ENCODE data around the gene MTX1. TPM values are rescaled to one million over a fixed set of nuclear protein-coding genes. Genes with fewer than 3 reads are reported as not detected.
"Not testable (repeated sequence)": the region's sequence is repeated elsewhere in the genome, so short reads cannot be mapped to it uniquely, and the experiment has no call there.

The MTX1 gene
- total RNA-seq, 4 donors from 2014 or later = 20.5 to 54.8 (median 40.8) TPM

DNA sequence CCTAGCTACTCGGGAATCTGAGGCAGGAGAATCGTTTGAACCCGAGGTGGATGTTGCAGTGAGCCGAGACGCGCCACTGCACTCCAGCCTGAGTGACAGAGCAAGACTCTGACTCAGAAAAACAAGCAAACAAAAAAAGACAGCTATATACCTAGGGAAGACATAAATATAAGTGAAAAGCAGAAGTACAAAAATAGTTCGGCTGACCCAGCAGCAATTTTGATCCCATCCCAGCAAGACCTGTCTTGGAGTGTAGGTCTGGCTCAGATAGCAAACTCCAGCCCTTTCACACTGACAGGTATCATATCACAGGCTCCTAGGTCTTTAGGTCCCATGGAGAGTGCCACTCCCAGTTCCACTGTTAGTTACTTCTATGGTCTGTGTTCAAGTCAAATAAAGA, 14.6 kb downstream of the MTX1 start:
- TF ChIP-seq POLR2A (IDR thresholded peaks at IDR 0.05) (no peak), CTCF (IDR thresholded peaks at IDR 0.05) (no peak)
- no peak overlapping the region for H3K4me3 ChIP-seq (ENCODE audit: low read depth, poor library complexity, severe bottlenecking)
- intact Hi-C loops (cut with DNase I; ENCODE audit: low total_unique reads) = loop anchor here (5.0 kb wide), 1 partner anchor 656 kb away; the partner anchor contains the start of gene CHRNB2
- DNase-seq (ENCODE audit: low spot score in 2 of 2) = no peak
- WGBS, 2 donors = 88 to 94% methylated on average over 7 of the region's 7 CpGs

GRCh38 chr1:155225404-155225759, 16.9 kb downstream of the MTX1 start:
- intact Hi-C loops (cut with DNase I; ENCODE audit: low total_unique reads); H3K4me3 ChIP-seq (ENCODE audit: low read depth, poor library complexity, severe bottlenecking); DNase-seq (ENCODE audit: low spot score in 2 of 2): not testable (repeated sequence)
- WGBS, 2 donors = 94 to 97% methylated on average over 8 of the region's 8 CpGs

- peak overlapping the region; percentile 44 for H3K4me3 ChIP-seq (ENCODE audit: low read depth, poor library complexity, severe bottlenecking)
- DNase-seq (ENCODE audit: low spot score in 2 of 2) = peak; percentile 73 to 95
- intact Hi-C loops (cut with DNase I; ENCODE audit: low total_unique reads) = no loop called here
- no peak for TF ChIP-seq POLR2A (IDR thresholded peaks at IDR 0.05)
- TF ChIP-seq CTCF (IDR thresholded peaks at IDR 0.05) = no peak
- 1% methylated on average over 7 of the region's 7 CpGs for WGBS, 2 donors
Observed at GRCh38 chr1:155226188-155226909, 17.9 kb downstream of the MTX1 start.

- H3K4me3 ChIP-seq (ENCODE audit: low read depth, poor library complexity, severe bottlenecking) = peak overlapping the region; percentile 44
- no peak for TF ChIP-seq CTCF (IDR thresholded peaks at IDR 0.05)
- TF ChIP-seq POLR2A (IDR thresholded peaks at IDR 0.05) = no peak
- no peak for DNase-seq (ENCODE audit: low spot score in 2 of 2)
- 0 to 1% methylated on average over 19 of the region's 19 CpGs for WGBS, 2 donors
- intact Hi-C loops (cut with DNase I; ENCODE audit: low total_unique reads) = no loop called here
Observed at GRCh38 chr1:155226910-155227260, 18.4 kb downstream of the MTX1 start.

DNA sequence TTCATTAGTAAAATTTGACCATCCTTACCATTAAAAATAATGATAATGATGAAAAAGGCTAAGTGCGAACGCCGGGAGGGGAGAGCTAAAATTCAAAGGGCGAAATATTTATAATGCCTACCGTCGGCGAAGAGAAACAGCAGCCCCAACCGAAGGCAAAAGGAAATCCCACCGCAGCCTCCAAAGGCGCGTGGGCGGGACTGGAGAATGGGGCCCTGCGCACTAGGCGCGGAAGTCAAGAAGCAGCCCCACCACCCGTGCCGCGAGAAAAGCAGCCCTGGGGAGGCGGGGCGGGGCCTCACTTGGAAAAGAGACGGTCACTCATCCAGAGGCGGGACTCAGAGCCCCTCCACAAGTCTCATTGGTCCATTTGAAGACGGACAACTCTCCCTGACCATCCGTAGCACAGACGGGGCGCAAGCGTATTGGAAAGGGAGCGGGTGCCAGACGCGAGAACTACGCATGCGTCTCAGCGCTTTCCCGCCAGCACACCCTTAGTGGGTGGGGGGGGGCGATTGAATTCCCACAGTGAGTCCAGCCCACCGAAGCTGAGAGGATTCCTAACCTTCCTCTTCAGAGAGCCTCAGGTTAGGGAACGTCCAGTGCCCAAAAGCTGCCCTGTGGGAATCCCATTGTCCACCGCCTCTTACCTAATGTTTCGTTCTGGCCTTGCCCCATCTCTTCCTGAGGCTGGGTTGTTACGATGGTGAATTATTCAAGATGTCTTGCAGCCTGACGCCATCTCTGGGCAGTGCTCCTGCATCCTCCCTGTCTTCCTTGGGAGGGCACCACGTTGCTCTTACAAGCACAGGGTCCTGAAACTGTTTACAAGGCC, 19.0 kb downstream of the MTX1 start:
- DNase-seq (ENCODE audit: low spot score in 2 of 2) = peak; percentile 98 to 100
- intact Hi-C loops (cut with DNase I; ENCODE audit: low total_unique reads) = no loop called here
- H3K4me3 ChIP-seq (ENCODE audit: low read depth, poor library complexity, severe bottlenecking) = peak overlapping the region; percentile 44
- TF ChIP-seq POLR2A (IDR thresholded peaks at IDR 0.05) (no peak), CTCF (IDR thresholded peaks at IDR 0.05) (no peak)
- WGBS, 2 donors = 0 to 1% methylated on average over 40 to 42 of the region's 42 CpGs

GRCh38 chr1:155228096-155228427, 19.6 kb downstream of the MTX1 start:
- WGBS, 2 donors = 53 to 63% methylated on average over 9 of the region's 9 CpGs
- TF ChIP-seq POLR2A (IDR thresholded peaks at IDR 0.05) = no peak
- TF ChIP-seq CTCF (IDR thresholded peaks at IDR 0.05) = no peak
- no peak overlapping the region for H3K4me3 ChIP-seq (ENCODE audit: low read depth, poor library complexity, severe bottlenecking)
- intact Hi-C loops (cut with DNase I; ENCODE audit: low total_unique reads) = no loop called here
- no peak for DNase-seq (ENCODE audit: low spot score in 2 of 2)

DNA sequence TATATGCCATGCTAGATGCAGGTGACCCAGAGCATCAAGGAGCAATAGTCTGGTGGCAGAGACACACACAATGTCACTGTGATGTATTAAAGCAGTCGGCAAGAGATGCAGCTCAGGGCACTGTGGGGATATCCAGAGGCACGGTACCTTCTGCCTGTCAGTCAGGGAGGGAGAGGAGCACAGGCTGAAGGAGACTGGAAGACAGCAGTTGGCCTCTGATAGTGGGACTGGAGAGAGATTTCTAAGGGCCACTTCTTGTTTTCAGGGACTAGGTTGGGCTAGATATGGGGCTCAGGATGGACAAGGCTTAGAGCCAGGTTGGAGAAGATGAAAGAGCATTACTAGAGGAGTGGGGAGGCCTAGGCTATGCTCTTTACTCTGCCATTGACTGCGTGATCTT, 22.8 kb downstream of the MTX1 start:
- intact Hi-C loops (cut with DNase I; ENCODE audit: low total_unique reads); DNase-seq (ENCODE audit: low spot score in 2 of 2); H3K4me3 ChIP-seq (ENCODE audit: low read depth, poor library complexity, severe bottlenecking): not testable (repeated sequence)
- 61% methylated on average over 3 of the region's 3 CpGs for WGBS, 2 donors

DNA sequence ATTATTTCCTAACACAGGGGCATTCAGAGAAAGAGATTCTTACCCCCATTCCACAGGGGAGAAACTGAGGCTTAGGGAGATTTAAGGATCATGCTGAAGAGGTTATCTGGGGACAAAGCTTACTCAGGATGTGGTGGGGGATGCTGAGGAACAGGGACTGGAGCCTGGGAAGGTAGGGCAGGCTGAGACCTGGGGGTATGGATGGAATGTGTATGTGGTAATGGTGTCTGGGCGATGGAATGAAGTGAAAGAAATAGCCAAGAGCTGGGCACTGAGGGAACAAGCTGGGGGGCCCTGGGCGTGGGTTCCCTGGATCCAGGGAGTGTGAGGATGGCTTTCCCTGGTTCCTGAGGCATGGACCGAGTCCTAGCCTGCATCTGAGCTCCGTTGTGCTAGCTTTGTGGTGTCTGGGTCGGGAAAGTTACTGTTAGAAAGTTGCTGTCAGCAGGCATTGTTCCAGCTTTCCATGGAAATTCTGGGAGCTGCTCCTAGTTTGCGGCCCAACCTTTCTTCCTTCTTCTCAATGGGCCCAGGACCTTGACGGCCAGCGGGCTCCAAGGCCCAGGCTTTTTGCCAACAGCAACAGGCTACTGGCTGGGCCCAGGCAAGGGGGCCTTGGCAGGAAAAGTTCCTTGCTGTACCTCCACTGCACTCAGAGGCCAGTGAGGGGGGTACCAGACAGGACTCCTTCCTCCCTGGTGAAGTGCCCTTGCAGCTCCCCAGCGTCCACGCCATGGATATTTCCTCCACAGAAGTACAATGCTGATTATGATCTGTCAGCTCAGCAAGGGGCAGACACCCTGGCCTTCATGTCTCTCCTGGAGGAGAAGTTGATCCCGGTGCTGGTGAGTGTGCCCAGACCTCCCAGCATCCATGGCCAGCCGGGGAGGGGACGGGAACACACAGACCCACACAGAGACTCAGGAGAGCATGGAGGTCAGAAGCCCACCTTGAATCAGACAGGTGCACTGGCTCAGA, 23.8 kb downstream of the MTX1 start:
- H3K4me3 ChIP-seq (ENCODE audit: low read depth, poor library complexity, severe bottlenecking); DNase-seq (ENCODE audit: low spot score in 2 of 2); intact Hi-C loops (cut with DNase I; ENCODE audit: low total_unique reads): not testable (repeated sequence)
- WGBS, 2 donors = 57 to 58% methylated on average over 11 to 13 of the region's 13 CpGs

All from lower leg skin (tissue), 4 donors.